GM18909 (cell line): ENCODE measurements around the gene RBM44.

Source experiments
- ATAC-seq: cut with Tn5 transposase; IDR thresholded peaks from one replicate; pipeline ENCODE4 v1.9.1; 2021; ENCODE audit warnings: mild to moderate bottlenecking; ENCODE audit not compliant: unreplicated experiment, poor library complexity

RBM44 gene

GRCh38 chr2:237869343-237870102 is 70.9 kb downstream of the RBM44 start:
- ATAC-seq, result no peak

- ATAC-seq, result no peak
Observed at GRCh38 chr2:237870126-237870525, 71.5 kb downstream of the RBM44 start.

DNA sequence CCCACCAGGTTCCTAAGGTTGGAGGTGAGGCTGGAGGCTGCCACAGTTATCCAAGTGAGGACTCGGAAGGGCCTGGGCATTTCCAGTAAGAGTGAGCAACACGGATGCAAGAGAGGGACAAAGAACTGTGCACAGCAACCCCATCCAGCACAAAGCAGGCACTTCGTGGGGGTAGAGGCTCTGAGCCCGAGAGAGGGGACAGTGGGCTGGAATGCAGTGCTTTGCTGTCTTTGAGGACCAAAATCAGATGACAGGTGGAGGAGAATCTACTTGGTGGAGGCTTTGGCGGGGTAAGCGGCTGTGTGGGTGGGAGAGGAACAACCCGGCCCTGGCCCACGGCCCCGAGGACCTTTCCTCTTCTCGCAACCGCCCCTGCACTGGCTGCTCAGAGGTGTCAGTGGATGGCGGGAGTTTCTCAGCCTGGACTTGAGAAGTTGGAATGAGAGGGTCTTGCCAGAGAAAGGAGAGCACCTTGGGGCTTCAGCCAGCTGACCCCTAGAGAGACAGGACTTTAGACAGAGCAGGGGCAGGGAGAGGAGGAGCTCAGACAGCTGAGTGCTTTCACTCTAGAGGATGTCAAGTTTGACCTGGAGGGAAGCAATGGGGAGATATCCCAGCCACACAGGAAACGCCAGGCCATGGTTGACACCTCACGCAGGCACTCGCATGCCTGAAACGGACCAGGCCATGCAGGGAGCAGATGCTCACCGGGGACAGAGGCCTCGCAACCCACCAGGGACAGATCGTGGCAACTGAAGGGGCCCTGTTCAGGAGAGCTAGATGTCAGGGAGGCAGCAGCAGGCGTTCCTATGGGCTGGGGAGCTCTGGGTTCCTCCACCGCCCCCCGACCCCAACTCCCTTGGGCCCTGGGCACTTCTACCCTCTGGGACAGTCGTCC is 72.4 kb downstream of the RBM44 start:
- ATAC-seq, result no peak

DNA sequence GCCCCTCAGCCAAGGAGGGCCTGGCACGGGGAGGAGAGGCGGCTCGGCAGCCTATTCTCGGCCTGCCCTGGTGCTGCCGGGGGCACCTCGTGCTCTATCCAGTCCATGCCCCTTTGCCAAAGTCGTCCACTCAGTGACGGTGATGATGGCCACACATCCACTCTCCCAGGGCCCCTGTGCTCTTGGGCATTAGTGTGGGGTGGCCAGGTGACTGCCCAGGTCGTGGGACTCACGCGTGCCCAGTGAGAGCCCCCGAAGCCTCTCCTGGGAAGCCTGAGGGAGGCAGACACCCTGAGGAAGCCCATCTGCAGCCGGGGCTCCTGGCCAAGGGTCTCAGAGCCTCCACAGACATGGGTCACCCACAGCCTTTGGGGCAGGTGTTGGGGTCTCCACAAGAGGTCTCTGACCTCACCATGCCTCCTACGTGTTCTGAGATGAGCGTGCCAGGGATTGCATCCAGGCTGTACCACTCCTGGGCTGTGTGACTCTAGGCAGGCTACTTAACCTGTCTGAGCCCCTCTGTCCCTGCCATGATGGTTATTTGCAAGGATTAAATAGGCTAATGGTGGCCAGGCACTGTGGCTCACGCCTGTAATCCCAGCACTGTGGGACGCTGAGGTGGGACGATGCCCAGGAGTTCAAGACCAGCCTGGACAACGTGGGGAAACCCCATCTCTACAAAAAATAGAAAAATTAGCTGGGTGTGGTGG is 73.8 kb downstream of the RBM44 start:
- ATAC-seq, result no peak

DNA sequence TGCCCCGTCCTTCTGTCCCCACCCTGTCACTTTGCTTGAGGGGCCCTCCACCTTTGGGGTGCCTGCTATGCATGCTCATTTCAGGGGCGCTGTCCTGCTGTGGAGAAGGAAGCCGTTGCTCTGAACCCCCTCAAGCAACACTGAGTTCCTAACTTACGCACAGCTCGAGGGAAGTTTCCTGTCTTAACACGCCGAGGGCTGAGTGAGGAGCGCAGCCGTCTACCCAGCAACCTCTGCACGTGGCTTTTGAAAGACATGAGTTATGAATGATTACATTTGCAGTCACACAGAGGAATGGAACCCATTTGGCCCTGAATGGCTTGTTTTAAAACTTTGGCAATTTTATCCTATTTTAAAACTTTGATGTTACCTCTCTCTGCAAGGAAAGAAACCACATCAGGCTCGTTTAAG is 74.8 kb downstream of the RBM44 start:
- ATAC-seq, result no peak

GRCh38 chr2:237873897-237874551 is 75.4 kb downstream of the RBM44 start:
- ATAC-seq, result no peak

DNA sequence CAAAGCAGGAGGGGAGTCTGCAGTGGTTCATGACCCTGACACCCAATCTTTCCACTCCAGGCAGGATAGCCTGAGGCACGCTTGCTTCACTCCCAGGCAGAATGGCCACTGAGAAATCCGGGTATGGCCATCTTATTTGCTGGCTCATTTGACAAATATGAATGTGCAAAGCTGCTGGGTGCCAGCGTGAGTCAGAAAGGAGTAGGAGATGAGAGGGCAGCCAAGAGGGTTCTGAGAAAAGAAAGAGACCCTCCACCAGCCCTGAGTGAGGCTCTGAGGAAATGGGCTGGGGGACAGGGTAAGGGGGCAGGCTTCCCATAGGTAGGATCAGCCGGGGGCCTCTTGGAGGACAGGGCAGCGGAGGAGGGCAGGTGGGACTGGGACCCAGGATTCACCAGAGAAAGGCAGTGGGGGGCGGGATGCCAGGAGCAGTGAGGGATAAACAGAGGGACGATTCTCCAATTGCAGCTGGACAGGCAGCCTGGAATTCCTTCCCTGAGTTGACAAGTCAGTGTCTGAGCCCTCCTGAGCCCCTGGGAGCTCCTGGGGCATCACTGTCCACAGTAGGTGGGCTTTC is 76.1 kb downstream of the RBM44 start:
- no peak for ATAC-seq

DNA sequence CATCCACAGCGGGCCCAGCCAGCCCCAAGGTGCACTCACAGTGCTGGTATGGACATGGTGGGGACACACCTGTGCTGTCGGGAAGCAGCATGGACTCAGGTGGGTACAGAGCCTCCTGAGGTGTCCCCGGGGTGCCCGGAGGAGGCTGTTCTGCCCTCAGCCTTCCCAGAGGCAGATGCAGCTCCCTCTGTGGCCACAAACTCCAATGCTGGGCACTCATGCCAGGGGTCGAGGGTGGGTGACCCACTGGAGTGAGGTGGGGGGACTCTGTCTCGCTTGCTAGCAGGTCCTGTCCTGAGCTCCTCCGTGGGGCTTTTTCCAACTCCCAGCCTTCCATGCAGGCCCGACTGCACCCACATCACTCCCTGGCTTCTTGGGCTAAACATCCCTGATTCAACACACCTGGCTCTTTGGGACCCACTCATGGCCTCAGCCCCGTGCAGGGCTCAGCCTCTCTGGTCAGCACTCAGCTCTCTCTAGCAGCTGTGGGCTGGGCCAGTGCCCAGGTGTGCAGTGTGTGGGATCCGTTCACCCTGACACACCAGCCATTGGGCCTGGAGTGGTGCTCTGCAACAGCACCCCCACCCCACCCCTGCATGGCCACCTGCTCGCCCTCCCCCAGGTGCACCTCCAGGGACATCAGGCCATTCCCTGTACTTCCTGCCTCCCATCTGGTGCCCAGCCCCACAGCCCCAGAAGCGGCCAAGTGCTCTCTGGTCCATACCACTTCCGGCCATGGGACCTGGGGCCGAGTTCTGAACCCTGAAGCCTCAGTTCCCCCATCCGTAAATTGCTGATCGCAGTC is 76.9 kb downstream of the RBM44 start:
- no peak for ATAC-seq

DNA sequence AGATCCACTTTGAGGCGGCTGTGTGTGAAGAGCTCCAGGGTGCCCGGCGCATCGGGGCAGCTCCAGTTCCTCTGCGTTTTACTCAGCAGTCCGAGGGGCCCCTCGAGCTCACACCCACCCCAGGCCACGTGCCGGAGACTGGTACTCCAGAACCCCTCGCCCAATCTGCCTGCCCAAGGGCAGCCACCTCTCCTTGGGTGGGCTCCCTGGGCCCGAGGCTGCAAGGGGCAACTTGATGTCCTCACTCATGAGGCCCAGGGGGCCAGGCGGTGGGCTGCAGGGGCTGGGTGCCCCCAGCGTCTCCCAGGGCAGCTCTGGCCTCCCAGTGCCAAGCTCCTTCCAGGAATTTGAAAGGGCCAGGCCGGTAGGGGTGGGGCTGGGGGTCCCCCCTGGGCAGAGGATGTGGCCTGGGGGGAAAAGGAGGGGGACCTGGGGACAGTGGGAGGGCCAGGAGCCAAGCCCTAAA is 77.5 kb downstream of the RBM44 start:
- no peak for ATAC-seq

DNA sequence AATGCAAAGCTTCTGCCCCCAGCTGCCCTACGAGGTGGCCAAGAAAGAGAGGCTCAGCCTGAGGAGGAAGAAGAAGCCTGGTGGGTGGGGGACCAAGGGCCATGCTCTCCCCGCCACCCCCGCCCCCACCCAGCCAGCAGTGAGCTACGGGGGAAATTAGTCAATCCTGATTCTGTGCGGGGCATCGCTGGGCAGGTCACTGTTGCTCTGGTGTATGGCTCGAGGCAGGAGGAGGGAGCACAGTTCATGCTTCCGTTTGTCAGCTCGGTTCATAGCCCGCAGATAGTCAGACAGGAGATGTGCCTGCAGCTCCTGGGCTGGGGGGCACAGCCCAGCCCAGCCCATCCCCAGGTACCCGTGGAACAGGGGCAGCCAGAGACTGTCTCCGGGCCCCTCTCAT is 78.0 kb downstream of the RBM44 start:
- no peak for ATAC-seq

DNA sequence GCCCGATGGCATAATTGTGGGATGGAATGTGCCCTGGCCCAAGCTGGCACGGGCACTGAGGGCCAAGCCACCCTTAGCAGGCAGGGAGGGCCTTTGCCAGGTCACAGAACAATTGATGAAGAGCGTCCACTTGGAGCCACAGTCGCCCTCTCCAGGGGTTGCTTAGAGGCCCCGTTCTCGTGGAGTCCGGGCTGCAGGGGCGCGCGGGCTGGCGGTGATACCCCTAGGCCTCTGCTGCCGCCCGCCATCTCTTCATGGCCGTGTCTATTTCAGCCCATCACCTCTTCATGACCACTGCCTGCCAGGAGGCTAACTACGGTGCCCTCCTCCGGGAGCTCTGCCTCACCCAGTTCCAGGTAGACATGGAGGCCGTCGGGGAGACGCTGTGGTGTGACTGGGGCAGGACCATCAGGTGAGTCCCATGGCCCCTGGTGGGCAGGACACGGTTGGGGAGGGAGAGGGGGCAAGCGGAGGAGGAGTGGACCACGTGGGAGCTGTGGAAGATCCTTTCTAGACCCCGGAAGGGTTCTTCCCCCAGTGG is 78.4 kb downstream of the RBM44 start:
- ATAC-seq, result no peak

DNA sequence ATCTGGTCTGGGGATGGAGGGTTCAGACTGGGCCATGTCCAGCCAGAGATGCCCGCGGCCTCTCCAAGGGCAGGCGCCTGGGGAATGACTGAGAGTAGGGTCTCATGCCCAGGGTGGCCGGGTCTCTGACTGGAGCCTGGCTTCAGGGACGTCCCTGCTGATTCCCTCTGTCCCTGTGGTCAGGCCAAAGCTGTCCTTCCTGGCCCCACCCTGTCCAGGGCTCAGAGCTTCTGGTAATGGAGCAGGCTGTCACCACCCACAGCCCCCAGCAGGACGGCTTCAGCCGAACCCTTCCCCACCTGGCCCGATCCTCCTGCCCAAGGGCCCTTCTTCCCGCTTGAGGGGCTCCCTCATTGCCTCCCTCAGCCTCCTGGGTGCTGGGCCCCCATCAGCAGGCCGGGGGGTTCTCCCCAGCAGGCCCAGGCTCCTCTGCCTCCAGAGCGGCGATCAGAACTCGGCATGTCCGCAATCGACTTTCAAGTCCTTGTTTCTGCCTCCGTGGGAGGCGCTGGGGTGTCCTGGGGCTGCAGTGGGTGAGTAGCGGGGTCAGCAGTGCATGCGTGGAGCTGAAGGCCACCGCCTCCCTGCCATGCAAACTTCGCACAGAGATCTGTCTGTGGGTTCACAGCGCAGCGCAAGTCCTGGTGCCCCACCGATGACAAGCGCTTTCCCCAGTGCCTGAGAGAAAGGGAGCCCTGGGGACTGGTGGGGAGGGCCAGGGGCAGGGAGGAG is 79.2 kb downstream of the RBM44 start:
- no peak for ATAC-seq

DNA sequence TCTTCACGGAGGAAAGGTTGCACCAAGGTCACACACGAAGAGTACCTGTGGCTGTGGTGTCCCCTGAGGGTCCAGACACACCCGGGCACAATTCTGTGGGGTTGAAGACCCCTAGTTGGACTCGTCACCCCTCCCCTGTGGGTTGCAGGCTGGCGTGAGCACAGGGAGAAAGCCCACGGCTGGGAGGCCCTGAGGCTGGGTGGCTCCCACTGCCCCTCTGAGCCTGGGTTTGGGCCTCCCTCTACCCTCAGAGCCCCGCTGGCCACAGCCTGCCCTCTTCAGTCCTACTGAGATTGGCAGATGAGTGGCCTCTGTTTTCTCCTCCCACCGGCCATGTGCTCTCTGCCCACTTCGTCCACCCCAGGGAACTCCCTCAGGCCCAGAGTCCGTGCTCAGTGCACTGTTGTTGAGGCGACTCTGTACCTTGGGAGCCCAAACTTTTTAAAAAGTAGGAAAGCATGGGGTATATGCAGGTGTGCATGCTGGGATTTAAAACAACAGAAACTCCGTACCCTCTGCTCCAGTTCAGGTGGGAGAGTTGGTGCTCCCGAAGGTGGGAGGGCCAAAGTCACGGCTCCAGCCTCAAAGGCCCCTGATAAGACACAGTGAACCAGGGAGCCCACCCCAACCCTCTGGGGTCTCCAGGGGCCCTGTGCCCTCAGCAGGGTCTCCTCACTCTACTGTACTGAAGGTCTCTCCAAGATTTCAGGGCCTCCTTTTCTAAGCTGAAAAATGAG is 79.9 kb downstream of the RBM44 start:
- ATAC-seq, result no peak

DNA sequence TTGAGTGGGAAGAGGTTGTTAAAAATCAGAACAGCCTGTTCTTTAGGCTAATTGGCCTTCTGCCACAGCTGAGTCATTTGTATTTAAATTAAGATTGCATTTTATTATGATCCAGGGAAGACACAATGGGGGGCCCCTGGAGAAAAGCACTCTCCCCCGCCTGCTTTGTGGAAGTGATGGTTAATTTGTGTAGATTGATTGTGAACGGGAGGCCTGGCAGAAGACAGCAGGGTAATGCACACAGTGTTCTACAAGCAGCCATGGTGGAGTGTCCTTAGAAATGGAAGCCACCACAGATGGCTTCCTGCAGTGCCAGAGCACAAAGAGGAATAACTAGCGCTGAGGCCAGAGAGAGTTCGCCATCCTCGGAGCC is 80.5 kb downstream of the RBM44 start:
- no peak for ATAC-seq

DNA sequence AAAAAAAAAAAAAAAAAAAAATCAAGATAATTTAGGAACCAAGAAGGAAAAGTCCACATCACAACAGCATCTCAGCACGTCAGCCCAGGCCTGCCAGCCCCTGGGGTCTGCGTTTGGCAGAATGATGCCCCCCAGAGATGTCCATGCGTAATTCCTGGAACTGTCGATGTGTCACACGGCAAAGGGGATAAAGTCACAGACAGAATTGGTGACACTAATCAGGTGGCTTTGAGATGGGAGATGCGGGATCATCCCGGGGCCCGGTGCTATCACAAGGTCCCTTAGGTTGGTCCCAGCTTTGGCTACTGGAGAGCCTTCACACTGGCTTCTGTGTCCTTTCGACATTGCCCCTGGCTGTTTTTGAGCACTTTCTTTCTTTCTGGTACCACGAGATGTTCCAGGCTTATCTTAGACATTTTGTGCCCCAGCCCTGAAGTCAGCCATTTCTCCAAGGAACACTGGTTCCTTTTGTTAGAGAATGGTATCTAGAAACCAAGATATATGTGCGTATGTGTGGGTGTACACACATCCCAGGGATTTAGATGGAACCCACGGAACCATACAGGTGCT is 81.5 kb downstream of the RBM44 start:
- ATAC-seq, result no peak

DNA sequence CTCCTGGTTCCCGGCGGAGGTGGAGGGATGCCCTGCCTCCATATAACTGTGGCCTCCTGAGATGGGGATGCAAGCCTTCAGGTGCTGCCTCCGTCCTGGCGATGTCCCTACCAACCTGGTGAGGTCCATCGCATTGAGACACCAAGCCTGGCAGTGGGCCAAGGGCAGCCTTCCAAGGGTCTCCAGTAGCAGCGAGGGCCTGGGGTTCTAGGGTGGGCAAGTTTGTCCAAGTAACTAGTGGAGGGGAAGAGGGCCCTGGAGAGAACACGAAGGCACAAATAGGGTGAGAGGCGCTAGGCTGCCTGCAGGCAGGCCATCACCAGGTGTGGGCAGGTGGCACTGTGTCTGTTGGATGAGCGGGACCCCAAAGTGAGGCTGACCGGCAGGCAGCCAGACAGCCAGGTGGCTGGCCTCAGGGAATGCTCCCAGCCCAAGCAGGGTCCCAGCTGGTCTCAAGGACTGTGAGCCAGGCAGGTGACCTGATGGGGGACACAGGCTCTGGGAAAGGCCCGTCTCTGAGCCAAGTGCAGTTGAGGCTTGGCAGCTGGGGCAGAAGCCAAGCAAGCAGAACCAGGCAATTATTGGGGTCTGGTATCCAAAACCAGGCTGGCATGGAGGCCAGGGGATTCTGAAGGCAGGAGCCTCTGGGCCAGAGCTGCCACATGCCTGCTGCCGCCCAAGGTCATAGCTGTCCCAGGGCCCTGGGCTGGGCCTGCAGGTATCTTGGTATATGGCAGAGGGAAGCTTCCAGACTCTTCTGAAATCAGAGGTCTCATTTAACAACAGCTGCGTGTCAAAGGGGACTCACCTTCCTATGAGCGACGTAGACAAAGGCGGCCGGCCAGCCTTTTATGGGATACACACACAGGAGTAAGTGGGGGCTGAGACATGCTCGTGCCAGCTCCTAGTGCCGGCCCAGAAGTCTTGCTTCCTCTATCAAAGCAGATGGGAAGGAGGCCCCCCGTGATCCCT is 84.2 kb downstream of the RBM44 start:
- ATAC-seq, result no peak
